Measurements from ENCODE around the gene TFPT.

DNA sequence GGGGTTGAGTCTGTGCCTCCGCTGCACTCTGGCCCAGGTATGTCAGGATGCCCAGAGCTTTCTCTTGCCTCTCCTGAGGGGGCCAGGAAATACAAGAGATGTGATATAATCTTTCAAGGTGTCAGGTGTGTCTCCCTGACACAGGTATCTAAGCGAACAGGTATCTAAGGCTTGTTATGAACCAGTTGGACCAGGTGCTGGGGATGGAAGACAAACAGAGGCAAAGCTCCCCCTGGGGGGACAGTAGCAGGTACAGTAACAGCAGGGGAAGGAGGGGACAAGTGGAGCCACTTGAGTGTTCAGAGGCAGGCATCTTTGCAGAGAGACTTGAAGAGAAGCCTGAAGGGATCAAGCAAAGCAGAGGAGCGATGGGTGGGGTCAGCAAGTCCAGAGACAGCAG lies 41.5 kb upstream of the TFPT start:
- no peak for TF ChIP-seq EGR1 (IDR thresholded peaks at IDR 0.05; ENCODE audit: low read depth in 2 of 2)
- TF ChIP-seq, protein P1, sequence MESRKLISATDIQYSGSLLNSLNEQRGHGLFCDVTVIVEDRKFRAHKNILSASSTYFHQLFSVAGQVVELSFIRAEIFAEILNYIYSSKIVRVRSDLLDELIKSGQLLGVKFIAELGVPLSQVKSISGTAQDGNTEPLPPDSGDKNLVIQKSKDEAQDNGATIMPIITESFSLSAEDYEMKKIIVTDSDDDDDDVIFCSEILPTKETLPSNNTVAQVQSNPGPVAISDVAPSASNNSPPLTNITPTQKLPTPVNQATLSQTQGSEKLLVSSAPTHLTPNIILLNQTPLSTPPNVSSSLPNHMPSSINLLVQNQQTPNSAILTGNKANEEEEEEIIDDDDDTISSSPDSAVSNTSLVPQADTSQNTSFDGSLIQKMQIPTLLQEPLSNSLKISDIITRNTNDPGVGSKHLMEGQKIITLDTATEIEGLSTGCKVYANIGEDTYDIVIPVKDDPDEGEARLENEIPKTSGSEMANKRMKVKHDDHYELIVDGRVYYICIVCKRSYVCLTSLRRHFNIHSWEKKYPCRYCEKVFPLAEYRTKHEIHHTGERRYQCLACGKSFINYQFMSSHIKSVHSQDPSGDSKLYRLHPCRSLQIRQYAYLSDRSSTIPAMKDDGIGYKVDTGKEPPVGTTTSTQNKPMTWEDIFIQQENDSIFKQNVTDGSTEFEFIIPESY (IDR thresholded peaks at IDR 0.05), result no peak
- TF ChIP-seq RAD21 (IDR thresholded peaks at IDR 0.05), result no peak
- TF ChIP-seq, protein P2, sequence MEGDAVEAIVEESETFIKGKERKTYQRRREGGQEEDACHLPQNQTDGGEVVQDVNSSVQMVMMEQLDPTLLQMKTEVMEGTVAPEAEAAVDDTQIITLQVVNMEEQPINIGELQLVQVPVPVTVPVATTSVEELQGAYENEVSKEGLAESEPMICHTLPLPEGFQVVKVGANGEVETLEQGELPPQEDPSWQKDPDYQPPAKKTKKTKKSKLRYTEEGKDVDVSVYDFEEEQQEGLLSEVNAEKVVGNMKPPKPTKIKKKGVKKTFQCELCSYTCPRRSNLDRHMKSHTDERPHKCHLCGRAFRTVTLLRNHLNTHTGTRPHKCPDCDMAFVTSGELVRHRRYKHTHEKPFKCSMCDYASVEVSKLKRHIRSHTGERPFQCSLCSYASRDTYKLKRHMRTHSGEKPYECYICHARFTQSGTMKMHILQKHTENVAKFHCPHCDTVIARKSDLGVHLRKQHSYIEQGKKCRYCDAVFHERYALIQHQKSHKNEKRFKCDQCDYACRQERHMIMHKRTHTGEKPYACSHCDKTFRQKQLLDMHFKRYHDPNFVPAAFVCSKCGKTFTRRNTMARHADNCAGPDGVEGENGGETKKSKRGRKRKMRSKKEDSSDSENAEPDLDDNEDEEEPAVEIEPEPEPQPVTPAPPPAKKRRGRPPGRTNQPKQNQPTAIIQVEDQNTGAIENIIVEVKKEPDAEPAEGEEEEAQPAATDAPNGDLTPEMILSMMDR (IDR thresholded peaks at IDR 0.05; ENCODE audit: low read depth, low read length, missing input control), result no peak
- no peak for TF ChIP-seq RXRA (IDR thresholded peaks at IDR 0.05)
- no peak for TF ChIP-seq FOXA1 (IDR thresholded peaks at IDR 0.05)
- TF ChIP-seq JUND (IDR thresholded peaks at IDR 0.05), result no peak
- no peak for TF ChIP-seq HNF4A (conservative IDR thresholded peaks at IDR 0.05)
- no peak for TF ChIP-seq GABPA (IDR thresholded peaks at IDR 0.05 in 1 of 2, conservative IDR thresholded peaks at IDR 0.05 in 1 of 2)
- TF ChIP-seq TAF1 (conservative IDR thresholded peaks at IDR 0.05), result no peak
- TF ChIP-seq, protein P3, sequence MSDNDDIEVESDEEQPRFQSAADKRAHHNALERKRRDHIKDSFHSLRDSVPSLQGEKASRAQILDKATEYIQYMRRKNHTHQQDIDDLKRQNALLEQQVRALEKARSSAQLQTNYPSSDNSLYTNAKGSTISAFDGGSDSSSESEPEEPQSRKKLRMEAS (IDR thresholded peaks at IDR 0.05), result no peak
- TF ChIP-seq, protein P4, sequence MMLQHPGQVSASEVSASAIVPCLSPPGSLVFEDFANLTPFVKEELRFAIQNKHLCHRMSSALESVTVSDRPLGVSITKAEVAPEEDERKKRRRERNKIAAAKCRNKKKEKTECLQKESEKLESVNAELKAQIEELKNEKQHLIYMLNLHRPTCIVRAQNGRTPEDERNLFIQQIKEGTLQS (IDR thresholded peaks at IDR 0.05), result no peak
